Dendritic cell treated with granulocyte-macrophage colony-stimulating factor and Interleukin-4, amounts not matched to agents 40 ng/mL and 50 ng/mL, for 4 days (primary cell): ENCODE measurements around the gene ZNF765.
A peak's percentile ranks its signal among the peaks of the same experiment; 100 is the strongest.
"Not testable (repeated sequence)": the region's sequence is repeated elsewhere in the genome, so short reads cannot be mapped to it uniquely, and the experiment has no call there.

ENCODE experiments used
- H3K27ac Mint-ChIP-seq: one replicate; pipeline ENCODE4 v1.8.0; 2022; ENCODE audit warnings: mild to moderate bottlenecking, mixed read lengths
- H3K27me3 Mint-ChIP-seq: one replicate; pipeline ENCODE4 v1.8.0; 2022; ENCODE audit warnings: mild to moderate bottlenecking, mixed read lengths
- H3K36me3 Mint-ChIP-seq: one replicate; pipeline ENCODE4 v1.8.0; 2022; ENCODE audit warnings: low read depth, mixed read lengths
- H3K4me1 Mint-ChIP-seq: one replicate; pipeline ENCODE4 v1.8.0; 2022; ENCODE audit warnings: low read depth, mixed read lengths
- H3K4me3 Mint-ChIP-seq: one replicate; pipeline ENCODE4 v1.8.0; 2022; ENCODE audit warnings: mild to moderate bottlenecking, moderate library complexity, mixed read lengths
- H3K9me3 Mint-ChIP-seq: one replicate; pipeline ENCODE4 v1.8.0; 2022; ENCODE audit warnings: mixed read lengths
- intact Hi-C: fragments of 100-400 bp; cut with micrococcal nuclease; formaldehyde crosslinking; loops from one replicate; pipeline ENCODE4 v1.15.0; 2022

The ZNF765 gene

GRCh38 chr19:53394974-53395839 is at the start of gene ZNF765:
Gene ZNF765, plus strand, starts transcription at chr19:53395149. Its CDS starts 2,867 bp downstream, at chr19:53398016.
- Mint-ChIP-seq H3K36me3 (peaks cover 50% of the 10 kb centered on the region), H3K27ac (peak within 1 kb of the TSS; percentile 86), H3K9me3 (peaks cover 48% of the 10 kb centered on the region), H3K4me3 (peak within 1 kb of the TSS; percentile 91), H3K4me1 (peaks cover 21% of the 10 kb centered on the region), H3K27me3 (no peaks in the 10 kb centered on the region)
- intact Hi-C loops = loop anchor here (1.0 to 5.0 kb wide), 3 partner anchors 62 to 200 kb away; partner anchors contain the start of gene ZNF845

GRCh38 chr19:53355739-53356138 is 39.2 kb upstream of the ZNF765 start:
- Mint-ChIP-seq H3K9me3 (peaks cover 87% of the 10 kb centered on the region), H3K36me3 (peaks cover 26% of the 10 kb centered on the region)

GRCh38 chr19:53357821-53358581 is 36.9 kb upstream of the ZNF765 start:
- Mint-ChIP-seq H3K36me3 (peaks cover 4% of the 10 kb centered on the region), H3K4me1 (no peaks in the 10 kb centered on the region), H3K27me3 (peaks cover 3% of the 10 kb centered on the region), H3K4me3 (no peak overlapping the region), H3K27ac (no peak overlapping the region), H3K9me3 (peaks cover 75% of the 10 kb centered on the region)
- intact Hi-C loops = no loop called here

More at GRCh38 chr19:53355739-53356138, 39.2 kb upstream of the ZNF765 start:
- H3K27me3 Mint-ChIP-seq = peaks cover 3% of the 10 kb centered on the region
- no peak overlapping the region for H3K4me3 Mint-ChIP-seq
- H3K4me1 Mint-ChIP-seq = no peaks in the 10 kb centered on the region
- H3K27ac Mint-ChIP-seq = no peak overlapping the region
- intact Hi-C loops = no loop called here

GRCh38 chr19:53360056-53360455 is 34.9 kb upstream of the ZNF765 start:
- not testable (repeated sequence) for H3K27me3 Mint-ChIP-seq, H3K4me3 Mint-ChIP-seq, H3K36me3 Mint-ChIP-seq, H3K27ac Mint-ChIP-seq, H3K4me1 Mint-ChIP-seq
- peaks cover 63% of the 10 kb centered on the region for H3K9me3 Mint-ChIP-seq
- intact Hi-C loops = loop anchor here (10.0 kb wide), 1 partner anchor 165 kb away; the partner anchor contains the start of gene ZNF665

- Mint-ChIP-seq H3K27ac (peak within 1 kb of the TSS; percentile 89), H3K4me3 (peak within 1 kb of the TSS; percentile 92), H3K9me3 (peaks cover 31% of the 10 kb centered on the region), H3K27me3 (peaks cover 6% of the 10 kb centered on the region), H3K4me1 (peaks cover 13% of the 10 kb centered on the region), H3K36me3 (peaks cover 3% of the 10 kb centered on the region)
- intact Hi-C loops = loop anchor here (1.0 to 10.0 kb wide), 2 partner anchors 32 to 171 kb away; partner anchors contain the start of genes ZNF665 and ZNF845
Observed at GRCh38 chr19:53365134-53365898, 29.6 kb upstream of the ZNF765 start, which contains the start of gene ZNF525. Gene ZNF525, plus strand, starts transcription at chr19:53365705. Its CDS starts 6,577 bp downstream, at chr19:53372282.

GRCh38 chr19:53365899-53366493 is 29.0 kb upstream of the ZNF765 start:
- intact Hi-C loops = loop anchor here (1.0 to 10.0 kb wide), 2 partner anchors 33 to 171 kb away; partner anchors contain the start of genes ZNF665 and ZNF845
- H3K27ac Mint-ChIP-seq = peak overlapping the region; percentile 89
- peaks cover 10% of the 10 kb centered on the region for H3K36me3 Mint-ChIP-seq
- H3K4me3 Mint-ChIP-seq = peak overlapping the region; percentile 92
- peaks cover 6% of the 10 kb centered on the region for H3K27me3 Mint-ChIP-seq
- H3K9me3 Mint-ChIP-seq = peaks cover 36% of the 10 kb centered on the region
- peaks cover 13% of the 10 kb centered on the region for H3K4me1 Mint-ChIP-seq

- H3K4me1 Mint-ChIP-seq = no peaks in the 10 kb centered on the region
- no peak overlapping the region for H3K27ac Mint-ChIP-seq
- peaks cover 70% of the 10 kb centered on the region for H3K36me3 Mint-ChIP-seq
- no peak overlapping the region for H3K4me3 Mint-ChIP-seq
- intact Hi-C loops = no loop called here
- H3K27me3 Mint-ChIP-seq = no peaks in the 10 kb centered on the region
- peaks cover 78% of the 10 kb centered on the region for H3K9me3 Mint-ChIP-seq
Observed at GRCh38 chr19:53372196-53372595, 22.8 kb upstream of the ZNF765 start.

GRCh38 chr19:53374288-53374687 is 20.7 kb upstream of the ZNF765 start:
- no peak overlapping the region for H3K4me3 Mint-ChIP-seq
- no peaks in the 10 kb centered on the region for H3K27me3 Mint-ChIP-seq
- H3K36me3 Mint-ChIP-seq = peaks cover 91% of the 10 kb centered on the region
- no peaks in the 10 kb centered on the region for H3K4me1 Mint-ChIP-seq
- intact Hi-C loops = no loop called here
- H3K27ac Mint-ChIP-seq = no peak overlapping the region
- peaks cover 83% of the 10 kb centered on the region for H3K9me3 Mint-ChIP-seq

- Mint-ChIP-seq H3K4me3 (no peak overlapping the region), H3K4me1 (no peaks in the 10 kb centered on the region), H3K36me3 (peaks cover 96% of the 10 kb centered on the region), H3K27ac (no peak overlapping the region), H3K9me3 (peaks cover 87% of the 10 kb centered on the region), H3K27me3 (no peaks in the 10 kb centered on the region)
- intact Hi-C loops = no loop called here
Observed at GRCh38 chr19:53374743-53375142, 20.2 kb upstream of the ZNF765 start.

- H3K4me3 Mint-ChIP-seq = no peak overlapping the region
- H3K27ac Mint-ChIP-seq = no peak overlapping the region
- intact Hi-C loops = no loop called here
- peaks cover 97% of the 10 kb centered on the region for H3K9me3 Mint-ChIP-seq
- H3K4me1 Mint-ChIP-seq = no peaks in the 10 kb centered on the region
- H3K27me3 Mint-ChIP-seq = no peaks in the 10 kb centered on the region
- H3K36me3 Mint-ChIP-seq = peaks cover 73% of the 10 kb centered on the region
Observed at GRCh38 chr19:53381376-53381775, 13.6 kb upstream of the ZNF765 start.

GRCh38 chr19:53388168-53388567 is 6.8 kb upstream of the ZNF765 start:
- no peak overlapping the region for H3K27ac Mint-ChIP-seq
- peaks cover 31% of the 10 kb centered on the region for H3K36me3 Mint-ChIP-seq
- no peaks in the 10 kb centered on the region for H3K4me1 Mint-ChIP-seq
- H3K27me3 Mint-ChIP-seq = no peaks in the 10 kb centered on the region
- no peak overlapping the region for H3K4me3 Mint-ChIP-seq
- peaks cover 95% of the 10 kb centered on the region for H3K9me3 Mint-ChIP-seq
- intact Hi-C loops = no loop called here

GRCh38 chr19:53388904-53389303 is 6.0 kb upstream of the ZNF765 start:
- intact Hi-C loops = no loop called here
- no peaks in the 10 kb centered on the region for H3K4me1 Mint-ChIP-seq
- H3K9me3 Mint-ChIP-seq = peaks cover 94% of the 10 kb centered on the region
- peaks cover 31% of the 10 kb centered on the region for H3K36me3 Mint-ChIP-seq
- H3K4me3 Mint-ChIP-seq = no peak overlapping the region
- no peaks in the 10 kb centered on the region for H3K27me3 Mint-ChIP-seq
- no peak overlapping the region for H3K27ac Mint-ChIP-seq

GRCh38 chr19:53389571-53389970 is 5.4 kb upstream of the ZNF765 start:
- Mint-ChIP-seq H3K4me1 (peaks cover 3% of the 10 kb centered on the region), H3K36me3 (peaks cover 30% of the 10 kb centered on the region)

More at GRCh38 chr19:53389571-53389970, 5.4 kb upstream of the ZNF765 start:
- Mint-ChIP-seq H3K27ac (no peak overlapping the region), H3K4me3 (no peak overlapping the region), H3K9me3 (peaks cover 87% of the 10 kb centered on the region), H3K27me3 (no peaks in the 10 kb centered on the region)
- intact Hi-C loops = no loop called here
